Measurements from ENCODE around the gene CCDC91.

GRCh38 chr12:28489246-28489645, 299.0 kb downstream of the CCDC91 start:
- TF ChIP-seq POLR2A (IDR thresholded peaks at IDR 0.05), result no peak
- TF ChIP-seq, protein P1, sequence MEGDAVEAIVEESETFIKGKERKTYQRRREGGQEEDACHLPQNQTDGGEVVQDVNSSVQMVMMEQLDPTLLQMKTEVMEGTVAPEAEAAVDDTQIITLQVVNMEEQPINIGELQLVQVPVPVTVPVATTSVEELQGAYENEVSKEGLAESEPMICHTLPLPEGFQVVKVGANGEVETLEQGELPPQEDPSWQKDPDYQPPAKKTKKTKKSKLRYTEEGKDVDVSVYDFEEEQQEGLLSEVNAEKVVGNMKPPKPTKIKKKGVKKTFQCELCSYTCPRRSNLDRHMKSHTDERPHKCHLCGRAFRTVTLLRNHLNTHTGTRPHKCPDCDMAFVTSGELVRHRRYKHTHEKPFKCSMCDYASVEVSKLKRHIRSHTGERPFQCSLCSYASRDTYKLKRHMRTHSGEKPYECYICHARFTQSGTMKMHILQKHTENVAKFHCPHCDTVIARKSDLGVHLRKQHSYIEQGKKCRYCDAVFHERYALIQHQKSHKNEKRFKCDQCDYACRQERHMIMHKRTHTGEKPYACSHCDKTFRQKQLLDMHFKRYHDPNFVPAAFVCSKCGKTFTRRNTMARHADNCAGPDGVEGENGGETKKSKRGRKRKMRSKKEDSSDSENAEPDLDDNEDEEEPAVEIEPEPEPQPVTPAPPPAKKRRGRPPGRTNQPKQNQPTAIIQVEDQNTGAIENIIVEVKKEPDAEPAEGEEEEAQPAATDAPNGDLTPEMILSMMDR (IDR thresholded peaks at IDR 0.05), result no peak
